ENCODE measurements around the gene DENND1A. TPM values are rescaled to one million over a fixed set of nuclear protein-coding genes. Genes with fewer than 3 reads are reported as not detected.
A peak's percentile ranks its signal among the peaks of the same experiment; 100 is the strongest.

Gene DENND1A
- total RNA-seq, 1 experiment from 2014 or later: 29.7 TPM

- Histone ChIP-seq H3K79me2 (ENCODE audit: low read length) (peaks cover 48% of the 10 kb centered on the region), H4K20me1 (ENCODE audit: low read length) (0 out of 2 replicates have a peak, but pooled peaks cover 4% of the 10 kb centered on the region), H3K4me2 (ENCODE audit: low read length) (peak overlapping the region; percentile 79), H3K4me3 (ENCODE audit: low read length) (peak overlapping the region; percentile 80), H3F3A (ENCODE audit: low read length, unreplicated experiment) (no peaks in the 10 kb centered on the region), H3K9me3 (ENCODE audit: low read length) (no peaks in the 10 kb centered on the region), H2AFZ (ENCODE audit: low read length) (peak overlapping the region; percentile 7; the same call in 1 of the 2 replicates), H3K36me3 (ENCODE audit: low read depth, low read length) (no peaks in the 10 kb centered on the region), H3K9me2 (replicated peaks; ENCODE audit: low read length) (no peaks in the 10 kb centered on the region), H3K27ac (ENCODE audit: low read length) (peak overlapping the region; percentile 43), H3K27me3 (ENCODE audit: low read length) (no peaks in the 10 kb centered on the region), H3K9ac (ENCODE audit: low read length) (peak overlapping the region; percentile 68), H3K4me1 (ENCODE audit: insufficient read depth, low read length) (peaks cover 68% of the 10 kb centered on the region)
- no TSS peak for BruUV-seq (replicated peaks)
- ATAC-seq (no peak), DNase-seq (peak; percentile 24)
- ChIA-PET POLR2A (ENCODE audit: unreplicated experiment) (no interaction called here), CTCF (no interaction called here)
- intact Hi-C loops (cut with micrococcal nuclease): loop anchor here (5.0 kb wide), 1 partner anchor 386 kb away; no protein-coding TSS in a partner anchor
- no peak for TF ChIP-seq EZH2 (IDR thresholded peaks at IDR 0.05; ENCODE audit: low read length, unreplicated experiment)
- no peak for TF ChIP-seq CTCF (conservative IDR thresholded peaks at IDR 0.05; ENCODE audit: low read depth, low read length)
- TF ChIP-seq EZH2phosphoT487 (IDR thresholded peaks at IDR 0.05; ENCODE audit: borderline replicate concordance, low read length): no peak
Measured at GRCh38 chr9:123928533-123929176, 1.3 kb downstream of the DENND1A start.

GRCh38 chr9:123927625-123928532 lies 2.0 kb downstream of the DENND1A start:
- POLR2A ChIA-PET (ENCODE audit: unreplicated experiment): no interaction called here
- no peak overlapping the region for H3K27ac ChIP-seq (ENCODE audit: low read length)
- H3K9me3 ChIP-seq (ENCODE audit: low read length): no peaks in the 10 kb centered on the region
- H3K4me3 ChIP-seq (ENCODE audit: low read length): peak overlapping the region; percentile 80
- peaks cover 64% of the 10 kb centered on the region for H3K4me1 ChIP-seq (ENCODE audit: insufficient read depth, low read length)
- BruUV-seq (replicated peaks): no TSS peak
- 0 out of 2 replicates have a peak, but pooled peaks cover 4% of the 10 kb centered on the region for H4K20me1 ChIP-seq (ENCODE audit: low read length)
- no peaks in the 10 kb centered on the region for H3K36me3 ChIP-seq (ENCODE audit: low read depth, low read length)
- H3K4me2 ChIP-seq (ENCODE audit: low read length): peak overlapping the region; percentile 79
- H3K9ac ChIP-seq (ENCODE audit: low read length): no peak overlapping the region
- TF ChIP-seq CTCF (conservative IDR thresholded peaks at IDR 0.05; ENCODE audit: low read depth, low read length) (no peak), EZH2 (IDR thresholded peaks at IDR 0.05; ENCODE audit: low read length, unreplicated experiment) (no peak), EZH2phosphoT487 (IDR thresholded peaks at IDR 0.05; ENCODE audit: borderline replicate concordance, low read length) (no peak)
- H3K79me2 ChIP-seq (ENCODE audit: low read length): peaks cover 56% of the 10 kb centered on the region
- H2AFZ ChIP-seq (ENCODE audit: low read length): no peak overlapping the region
- CTCF ChIA-PET: no interaction called here
- ATAC-seq: no peak
- intact Hi-C loops (cut with micrococcal nuclease): loop anchor here (5.0 kb wide), 1 partner anchor 386 kb away; no protein-coding TSS in a partner anchor
- peak; percentile 17 for DNase-seq
- H3K9me2 ChIP-seq (replicated peaks; ENCODE audit: low read length): no peaks in the 10 kb centered on the region
- no peaks in the 10 kb centered on the region for H3F3A ChIP-seq (ENCODE audit: low read length, unreplicated experiment)
- H3K27me3 ChIP-seq (ENCODE audit: low read length): no peaks in the 10 kb centered on the region

Measured in PC-3 (cell line).